GM19035 (cell line): ENCODE data around the gene C1orf94.
"Not testable (repeated sequence)": the region's sequence is repeated elsewhere in the genome, so short reads cannot be mapped to it uniquely, and the experiment has no call there.

Experiments used
- ATAC-seq: cut with Tn5 transposase; IDR thresholded peaks from one replicate; pipeline ENCODE4 v1.9.1; 2021; ENCODE audit not compliant: unreplicated experiment

The C1orf94 gene

GRCh38 chr1:34163792-34164731, 12.6 kb upstream of the C1orf94 start:
- ATAC-seq, result no peak

GRCh38 chr1:34164771-34165391, 11.8 kb upstream of the C1orf94 start, which contains the start of gene CSMD2:
CSMD2 (minus strand) TSS chr1:34165230; CDS start chr1:34165097, 133 bp downstream.
- no peak for ATAC-seq

DNA sequence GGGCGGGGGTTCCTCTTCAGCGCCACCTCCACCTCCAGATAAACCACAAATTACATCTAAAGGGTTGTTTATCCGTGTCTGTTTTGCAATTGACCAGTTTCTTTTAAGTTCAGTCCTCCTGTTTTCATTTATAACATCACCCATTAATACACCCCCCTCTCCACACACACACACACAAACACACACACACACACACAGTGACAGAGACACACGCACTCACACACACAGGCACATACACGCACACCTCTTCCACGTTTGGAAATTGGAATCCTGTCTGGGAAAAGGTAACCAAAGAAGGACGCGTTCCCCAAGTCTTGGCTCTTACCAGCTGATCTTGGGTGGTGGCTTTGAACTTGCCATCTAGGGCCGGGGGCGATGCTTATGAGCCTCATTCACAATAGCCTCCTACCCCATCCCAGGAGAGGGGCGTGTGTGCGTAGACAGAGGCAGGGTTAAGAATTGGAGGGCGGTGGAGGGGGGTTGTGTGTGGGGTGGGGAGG, 11.2 kb upstream of the C1orf94 start:
- no peak for ATAC-seq

- ATAC-seq, result no peak
Observed at GRCh38 chr1:34166191-34166624, 10.5 kb upstream of the C1orf94 start.

DNA sequence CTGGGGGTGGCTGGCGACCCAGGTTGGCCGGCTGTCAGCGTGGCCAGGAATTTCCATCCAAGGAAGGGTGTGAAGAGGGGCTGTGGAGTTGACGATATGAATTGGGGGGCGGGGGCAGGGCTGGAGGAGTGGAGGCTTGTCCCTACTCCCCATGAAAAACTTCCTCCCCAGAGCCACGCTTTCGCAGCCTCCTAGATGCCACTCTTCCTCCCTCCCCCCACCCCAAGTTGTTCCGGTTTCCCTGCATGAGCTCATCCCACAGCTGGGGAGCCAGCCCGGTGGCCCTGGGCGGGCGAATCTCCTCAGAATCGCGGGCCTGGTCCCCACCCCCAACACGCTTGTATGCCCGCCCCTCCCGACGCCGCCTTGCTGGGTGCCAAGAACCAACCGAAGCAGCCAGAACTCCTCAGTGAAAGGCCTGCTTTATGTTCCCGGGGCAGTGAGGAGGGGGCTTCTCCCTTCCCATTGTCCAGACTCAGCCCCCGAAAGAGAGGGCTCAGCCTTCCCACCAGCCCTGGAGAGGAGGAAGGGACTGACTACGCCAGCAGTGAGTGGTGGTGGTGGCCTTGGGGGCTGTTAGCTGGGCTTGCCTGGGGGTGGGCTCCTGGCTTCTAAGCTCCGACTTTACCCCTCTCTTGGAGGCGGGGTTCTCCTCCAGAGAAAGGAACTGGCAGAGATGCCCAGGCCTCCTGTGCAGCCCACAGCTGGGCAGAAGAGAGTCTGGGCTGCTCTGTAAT, 9.9 kb upstream of the C1orf94 start:
- ATAC-seq, result no peak

DNA sequence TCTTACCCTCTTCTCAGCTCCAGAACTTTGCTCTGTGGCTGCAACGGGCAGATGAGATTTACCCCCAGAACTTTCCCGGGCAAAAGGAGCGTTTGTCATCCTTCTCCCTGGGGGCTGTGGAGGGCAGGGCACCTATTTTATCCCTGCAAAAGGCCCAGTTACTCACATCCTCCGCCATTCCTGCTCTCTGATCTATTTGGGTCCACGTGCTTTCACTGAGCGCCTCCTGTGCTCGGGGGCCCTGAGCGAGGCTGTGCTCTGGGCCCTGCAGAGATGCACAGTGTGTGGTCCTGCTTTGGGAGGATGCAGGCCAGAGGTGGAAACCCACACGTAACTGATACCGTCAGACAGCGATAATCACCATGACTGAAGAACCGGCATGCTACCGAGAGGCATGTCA, 9.3 kb upstream of the C1orf94 start:
- ATAC-seq, result no peak

GRCh38 chr1:34175744-34176143, 963 bp upstream of the C1orf94 start:
- ATAC-seq, result no peak

- no peak for ATAC-seq
Observed at GRCh38 chr1:34178072-34178471, 1.4 kb downstream of the C1orf94 start.

DNA sequence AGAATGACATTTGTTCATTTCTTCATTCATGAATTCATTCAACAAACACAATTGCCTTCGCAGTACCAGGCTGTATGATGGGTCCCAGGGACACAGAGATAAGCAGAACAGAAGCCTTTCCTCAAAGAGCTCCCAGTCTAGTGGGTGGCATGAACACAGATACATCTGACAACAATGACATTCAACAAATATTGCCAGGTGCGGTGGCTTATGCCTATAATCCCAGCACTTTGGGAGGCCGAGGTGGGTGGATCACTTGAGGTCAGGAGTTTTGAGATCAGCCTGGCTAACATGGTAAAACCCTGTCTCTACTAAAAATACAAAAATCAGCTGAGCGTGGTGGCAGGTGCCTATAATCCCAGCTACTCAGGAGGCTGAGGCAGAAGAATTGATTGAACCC, 6.7 kb downstream of the C1orf94 start:
- ATAC-seq, result not testable (repeated sequence)

GRCh38 chr1:34186741-34187494, 10.2 kb downstream of the C1orf94 start:
- ATAC-seq, result no peak

DNA sequence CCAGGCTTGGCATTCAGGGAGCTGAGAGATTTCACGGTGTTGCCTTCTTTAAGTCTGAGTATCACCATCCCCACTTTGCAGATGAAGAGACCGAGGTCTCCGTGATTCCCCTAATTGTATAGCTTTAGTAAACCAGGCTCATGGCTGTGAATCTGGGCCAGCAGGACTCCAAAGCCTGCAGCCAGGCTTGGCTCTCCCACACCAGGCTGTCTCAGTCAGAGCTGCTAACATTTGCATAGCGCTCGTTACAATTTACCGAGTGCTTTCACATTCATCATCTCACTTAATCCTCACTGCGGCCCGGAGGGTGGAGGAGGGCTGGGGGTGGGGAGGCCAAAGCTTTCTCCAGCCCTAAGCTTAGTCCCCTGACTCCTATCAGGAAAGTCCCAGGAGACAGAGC, 11.7 kb downstream of the C1orf94 start:
- ATAC-seq, result no peak

DNA sequence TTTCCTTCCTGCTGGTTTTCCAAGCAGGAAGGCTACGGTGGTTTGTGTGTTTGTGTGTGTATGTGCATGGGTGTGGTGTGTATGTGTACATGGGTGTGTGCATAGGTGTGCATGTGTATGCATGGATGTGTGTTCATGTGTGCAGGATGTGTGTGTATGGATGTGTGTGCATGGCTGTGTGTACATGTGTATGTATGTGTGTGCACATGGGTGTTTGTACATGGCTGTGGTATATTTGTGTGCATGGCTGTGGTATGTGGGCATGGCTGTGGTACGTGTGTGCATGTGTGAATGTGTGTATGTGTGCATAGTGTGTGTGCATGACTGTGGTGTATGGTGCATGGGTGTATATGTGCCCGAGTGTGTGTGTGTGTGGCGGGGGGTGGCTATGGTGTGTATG, 12.3 kb downstream of the C1orf94 start:
- ATAC-seq, result no peak

- no peak for ATAC-seq
Observed at GRCh38 chr1:34190692-34191091, 14.0 kb downstream of the C1orf94 start.

DNA sequence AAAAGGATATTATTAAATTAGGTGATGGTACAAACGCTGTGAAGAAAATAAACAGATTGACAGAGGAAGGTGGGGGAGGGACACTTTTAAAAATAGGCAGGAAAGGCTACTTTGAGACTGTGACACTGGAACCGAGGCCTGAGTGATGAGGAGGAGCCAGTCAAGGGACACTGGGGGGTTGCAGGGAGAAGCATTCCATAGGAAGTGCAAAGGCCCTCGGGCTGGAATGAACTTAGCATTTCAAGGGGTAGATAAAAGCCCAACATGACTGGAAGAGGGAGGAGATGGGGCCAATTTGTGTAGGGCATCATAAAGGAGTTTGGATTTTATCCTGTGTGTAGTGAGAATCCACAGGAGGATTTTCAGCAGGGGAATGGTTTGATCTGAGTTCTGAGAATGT, 15.9 kb downstream of the C1orf94 start:
- ATAC-seq, result no peak

DNA sequence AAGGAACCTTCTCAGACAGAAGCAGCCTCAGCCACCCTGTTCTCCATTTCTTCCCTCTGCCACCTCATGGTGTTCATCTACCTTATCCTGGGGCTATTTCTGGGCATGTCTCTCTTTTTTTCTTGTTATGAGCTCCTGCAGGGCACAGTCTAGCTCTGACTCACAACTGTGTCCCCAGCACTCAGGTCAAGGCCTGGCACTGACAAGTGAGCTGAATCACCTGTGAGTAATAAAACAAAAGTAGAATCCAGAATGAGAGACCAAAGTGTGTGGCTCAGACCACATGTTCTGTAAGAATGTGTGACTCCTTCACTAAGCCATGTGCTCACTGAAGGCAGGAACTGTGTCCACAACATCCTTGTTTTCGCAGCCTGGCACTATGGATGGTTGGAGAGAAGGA, 23.2 kb downstream of the C1orf94 start:
- no peak for ATAC-seq

- ATAC-seq, result no peak
Observed at GRCh38 chr1:34212673-34213072, 36.0 kb downstream of the C1orf94 start.

DNA sequence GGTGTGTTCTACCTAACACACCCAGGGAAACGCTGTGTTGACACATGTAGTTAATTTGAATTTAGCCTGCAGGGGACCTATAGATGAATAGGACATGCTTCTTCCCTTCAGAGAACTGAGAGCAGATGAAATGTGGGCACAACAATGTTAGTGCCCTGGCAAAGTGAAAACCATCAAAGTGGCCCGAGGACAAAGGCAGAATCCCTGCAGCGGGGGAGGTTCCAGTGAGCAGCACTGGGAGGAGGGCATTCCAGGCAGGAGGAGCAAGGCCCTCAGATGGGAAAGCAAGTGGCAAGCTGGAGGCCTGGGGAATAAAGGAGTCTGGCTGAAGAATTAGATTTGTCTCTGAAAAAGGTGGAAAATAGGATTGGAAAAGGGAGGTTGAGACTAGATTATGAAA, 37.2 kb downstream of the C1orf94 start:
- no peak for ATAC-seq

DNA sequence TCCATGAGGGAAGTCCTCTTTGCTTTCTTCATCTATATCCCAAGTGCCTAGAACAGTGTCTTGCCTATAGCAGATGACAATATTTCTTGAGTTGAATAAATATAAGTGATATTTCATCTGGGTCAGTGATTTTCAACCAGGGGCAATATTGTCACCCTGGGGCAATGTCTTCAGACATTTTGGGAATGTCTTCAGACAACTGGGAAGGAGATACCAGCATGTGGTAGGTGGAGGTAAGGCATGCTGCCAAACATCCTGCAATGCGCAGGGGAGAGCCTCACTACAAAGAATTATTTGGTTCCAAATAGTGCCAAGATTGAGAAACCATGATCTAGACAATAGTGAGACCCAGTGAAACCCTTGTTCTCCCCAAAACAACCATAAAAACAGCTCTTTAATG, 54.7 kb downstream of the C1orf94 start:
- no peak for ATAC-seq

DNA sequence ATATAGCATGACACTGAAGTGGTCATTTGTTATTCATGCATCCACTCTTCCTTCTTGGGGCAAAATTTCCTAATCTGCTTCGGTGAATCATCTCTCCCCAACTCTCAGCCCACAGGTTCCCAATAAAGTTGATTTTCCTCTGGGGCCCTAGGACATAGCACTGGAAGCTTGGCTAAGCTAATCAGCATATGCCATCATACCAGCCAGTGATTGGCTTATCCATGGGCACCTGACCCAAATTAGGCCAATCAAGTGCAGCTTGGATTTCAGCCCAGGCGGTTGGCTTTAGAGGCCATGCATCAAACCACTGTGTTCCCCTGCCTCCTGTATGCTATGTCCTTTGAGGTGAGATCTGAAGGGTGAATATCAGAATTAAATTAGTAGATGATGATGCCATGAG, 58.9 kb downstream of the C1orf94 start:
- ATAC-seq, result no peak

GRCh38 chr1:34236089-34236488, 59.4 kb downstream of the C1orf94 start:
- ATAC-seq, result no peak
